OCI-LY1 (cell line): ENCODE data around the gene KDM5B.

Source experiments
- H2AFZ ChIP-seq: fragments of 200-600 bp; sonication (generic), shearing (Covaris generic); 2 replicates; pipeline ENCODE4 v1.6.0; 2014; ENCODE audit warnings: antibody characterized with exemption, mild to moderate bottlenecking, low read length
- H3F3A ChIP-seq: fragments of 200-600 bp; sonication (generic), shearing (Covaris generic); 2 replicates; pipeline ENCODE4 v1.6.0; 2014; ENCODE audit warnings: mild to moderate bottlenecking, antibody characterized with exemption, low read length, moderate library complexity; ENCODE audit not compliant: insufficient read depth
- H3K27ac ChIP-seq: fragments of 200-600 bp; sonication (generic); 2 replicates; pipeline ENCODE4 v1.5.1; 2014; ENCODE audit warnings: low read length, mixed run types, mild to moderate bottlenecking, low read depth; ENCODE audit not compliant: poor library complexity, severe bottlenecking
- H3K27me3 ChIP-seq: fragments of 200-600 bp; sonication (generic); 2 replicates; pipeline ENCODE4 v1.6.0; 2014; ENCODE audit warnings: antibody characterized with exemption, mild to moderate bottlenecking, low read length, moderate library complexity; ENCODE audit not compliant: insufficient read depth
- H3K36me3 ChIP-seq: fragments of 200-600 bp; sonication (generic); 2 replicates; pipeline ENCODE4 v1.6.1; 2014; ENCODE audit warnings: mild to moderate bottlenecking, antibody characterized with exemption, low read length, moderate library complexity, mixed read lengths; ENCODE audit not compliant: insufficient read depth
- H3K4me1 ChIP-seq: fragments of 200-600 bp; sonication (generic); 2 replicates; pipeline ENCODE4 v1.5.1; 2014; ENCODE audit warnings: mild to moderate bottlenecking, low read length, moderate library complexity; ENCODE audit not compliant: insufficient read depth, severe bottlenecking
- H3K4me2 ChIP-seq: fragments of 200-600 bp; sonication (generic), shearing (Covaris generic); 2 replicates; pipeline ENCODE4 v1.6.1; 2014; ENCODE audit warnings: low read length
- H3K4me3 ChIP-seq: fragments of 200-600 bp; sonication (generic); 2 replicates; pipeline ENCODE4 v1.5.1; 2014; ENCODE audit warnings: low read length, low read depth, mild to moderate bottlenecking, mixed read lengths; ENCODE audit not compliant: poor library complexity, severe bottlenecking
- H3K79me2 ChIP-seq: fragments of 200-600 bp; shearing (Covaris generic); 2 replicates; pipeline ENCODE4 v1.6.1; 2016; ENCODE audit warnings: mixed run types, low read length, mixed read lengths; ENCODE audit not compliant: insufficient read depth
- H3K9ac ChIP-seq: fragments of 200-600 bp; sonication (generic), shearing (Covaris generic); 2 replicates; pipeline ENCODE4 v1.6.1; 2014; ENCODE audit warnings: mild to moderate bottlenecking, low read length, mixed read lengths
- H3K9me2 ChIP-seq: fragments of 200-600 bp; sonication (generic), shearing (Covaris generic); 2 replicates; pipeline ENCODE4 v1.6.1; 2014; ENCODE audit warnings: low read depth, mild to moderate bottlenecking, low read length, mixed read lengths
- H3K9me3 ChIP-seq: fragments of 200-600 bp; shearing (Covaris generic); 2 replicates; pipeline ENCODE4 v1.6.1; 2014; ENCODE audit warnings: low read length, mixed read lengths
- H4K20me1 ChIP-seq: fragments of 200-600 bp; sonication (generic), shearing (Covaris generic); 2 replicates; pipeline ENCODE4 v1.6.0; 2016; ENCODE audit warnings: mild to moderate bottlenecking, low read length; ENCODE audit not compliant: insufficient read depth
- EZH2 ChIP-seq: fragments of 200-600 bp; sonication (generic), shearing (Covaris generic); IDR thresholded peaks from 2 replicates; pipeline ENCODE4 v1.8.0; 2017; ENCODE audit warnings: borderline replicate concordance, mixed run types, mild to moderate bottlenecking, antibody characterized with exemption, low read length, moderate library complexity, mixed read lengths
- TF ChIP-seq, protein P1 (sequence below): fragments of 200-600 bp; sonication (generic), shearing (Covaris generic); IDR thresholded peaks from 2 replicates; pipeline ENCODE4 v1.5.1; 2017; ENCODE audit warnings: mild to moderate bottlenecking, antibody characterized with exemption, low read length, moderate library complexity, mixed read lengths

KDM5B gene

DNA sequence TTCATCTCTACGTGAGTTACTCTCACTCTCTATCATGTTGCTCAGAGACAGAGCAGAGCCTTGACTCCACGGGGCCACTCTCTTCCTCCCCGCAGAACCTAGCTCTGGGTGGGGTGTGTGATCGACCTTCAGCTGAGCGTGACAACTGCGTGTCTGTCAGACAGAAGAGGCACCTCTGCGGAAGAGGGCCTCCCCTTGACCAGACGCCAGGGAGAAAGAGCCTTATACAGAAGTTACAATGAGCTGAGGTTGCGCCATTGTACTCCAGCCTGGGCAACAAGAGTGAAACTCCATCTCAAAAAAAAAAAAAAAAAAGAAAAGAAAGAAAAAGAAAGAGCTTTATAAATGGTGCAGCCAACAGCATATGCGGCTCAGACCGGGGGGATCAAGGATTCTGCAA is 120.9 kb downstream of the KDM5B start:
- no peak overlapping the region for H3K4me3 ChIP-seq
- H3K4me2 ChIP-seq, result no peak overlapping the region
- H3K27ac ChIP-seq, result no peak overlapping the region
- H3F3A ChIP-seq, result no peaks in the 10 kb centered on the region
- H3K9ac ChIP-seq, result no peak overlapping the region
- H3K9me2 ChIP-seq, result no peaks in the 10 kb centered on the region
- H3K36me3 ChIP-seq, result no peaks in the 10 kb centered on the region
- H4K20me1 ChIP-seq, result no peaks in the 10 kb centered on the region
- no peak overlapping the region for H2AFZ ChIP-seq
- no peaks in the 10 kb centered on the region for H3K79me2 ChIP-seq
- H3K27me3 ChIP-seq, result no peaks in the 10 kb centered on the region
- TF ChIP-seq, protein P1, sequence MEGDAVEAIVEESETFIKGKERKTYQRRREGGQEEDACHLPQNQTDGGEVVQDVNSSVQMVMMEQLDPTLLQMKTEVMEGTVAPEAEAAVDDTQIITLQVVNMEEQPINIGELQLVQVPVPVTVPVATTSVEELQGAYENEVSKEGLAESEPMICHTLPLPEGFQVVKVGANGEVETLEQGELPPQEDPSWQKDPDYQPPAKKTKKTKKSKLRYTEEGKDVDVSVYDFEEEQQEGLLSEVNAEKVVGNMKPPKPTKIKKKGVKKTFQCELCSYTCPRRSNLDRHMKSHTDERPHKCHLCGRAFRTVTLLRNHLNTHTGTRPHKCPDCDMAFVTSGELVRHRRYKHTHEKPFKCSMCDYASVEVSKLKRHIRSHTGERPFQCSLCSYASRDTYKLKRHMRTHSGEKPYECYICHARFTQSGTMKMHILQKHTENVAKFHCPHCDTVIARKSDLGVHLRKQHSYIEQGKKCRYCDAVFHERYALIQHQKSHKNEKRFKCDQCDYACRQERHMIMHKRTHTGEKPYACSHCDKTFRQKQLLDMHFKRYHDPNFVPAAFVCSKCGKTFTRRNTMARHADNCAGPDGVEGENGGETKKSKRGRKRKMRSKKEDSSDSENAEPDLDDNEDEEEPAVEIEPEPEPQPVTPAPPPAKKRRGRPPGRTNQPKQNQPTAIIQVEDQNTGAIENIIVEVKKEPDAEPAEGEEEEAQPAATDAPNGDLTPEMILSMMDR, result no peak
- no peak for TF ChIP-seq EZH2
- H3K9me3 ChIP-seq, result no peaks in the 10 kb centered on the region
- no peaks in the 10 kb centered on the region for H3K4me1 ChIP-seq

DNA sequence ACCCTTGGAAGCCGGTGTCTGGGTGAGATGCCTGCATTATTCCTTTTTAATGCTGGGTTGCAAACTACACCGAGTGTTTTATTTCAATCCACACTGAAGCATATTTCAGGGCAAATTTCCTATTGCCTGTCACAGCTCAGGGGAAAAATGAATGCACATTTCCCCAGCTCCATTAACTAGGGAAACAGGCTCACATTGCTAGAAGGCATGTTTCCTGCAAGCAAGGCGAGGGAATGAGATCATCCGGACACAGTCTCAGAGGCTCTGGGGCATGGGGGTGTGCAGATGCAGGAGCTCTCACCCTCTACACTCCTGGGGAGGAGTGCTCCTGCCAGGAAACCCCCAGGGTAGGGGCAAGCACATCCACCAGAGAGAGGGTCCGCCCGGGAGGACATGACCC is 122.6 kb downstream of the KDM5B start:
- no peaks in the 10 kb centered on the region for H3F3A ChIP-seq
- TF ChIP-seq EZH2, result no peak
- TF ChIP-seq, protein P1, result no peak
- H3K4me3 ChIP-seq, result no peak overlapping the region
- H3K79me2 ChIP-seq, result no peaks in the 10 kb centered on the region
- no peak overlapping the region for H3K4me2 ChIP-seq
- no peaks in the 10 kb centered on the region for H3K27me3 ChIP-seq
- H3K9ac ChIP-seq, result no peak overlapping the region
- H3K4me1 ChIP-seq, result no peaks in the 10 kb centered on the region
- no peak overlapping the region for H3K27ac ChIP-seq
- H3K9me3 ChIP-seq, result no peaks in the 10 kb centered on the region
- no peaks in the 10 kb centered on the region for H4K20me1 ChIP-seq
- H3K36me3 ChIP-seq, result no peaks in the 10 kb centered on the region
- no peak overlapping the region for H2AFZ ChIP-seq
- H3K9me2 ChIP-seq, result no peaks in the 10 kb centered on the region

DNA sequence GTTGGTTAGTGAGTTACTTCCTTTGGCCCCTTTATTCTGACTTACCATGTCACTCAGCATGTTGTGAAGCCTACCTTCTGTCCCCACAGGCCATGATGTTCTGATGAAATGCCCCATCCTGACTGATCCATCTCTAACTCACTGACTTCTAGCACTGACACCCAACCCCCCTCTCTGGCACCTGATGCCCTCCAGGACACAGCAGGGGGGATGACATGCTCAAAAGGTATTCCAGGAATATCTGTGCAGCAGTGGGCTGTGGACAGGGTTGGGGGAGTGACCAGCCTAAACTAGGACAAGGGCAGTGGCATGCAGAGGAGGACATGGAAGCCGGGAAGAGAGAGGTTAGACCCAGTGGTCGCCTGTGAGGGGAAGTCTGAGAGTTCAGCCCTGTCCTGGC is 123.5 kb downstream of the KDM5B start:
- H2AFZ ChIP-seq, result no peak overlapping the region
- H3K27me3 ChIP-seq, result no peaks in the 10 kb centered on the region
- no peaks in the 10 kb centered on the region for H3K9me3 ChIP-seq
- H3K9ac ChIP-seq, result no peak overlapping the region
- no peaks in the 10 kb centered on the region for H3K9me2 ChIP-seq
- H3K27ac ChIP-seq, result no peak overlapping the region
- no peak overlapping the region for H3K4me2 ChIP-seq
- H4K20me1 ChIP-seq, result no peaks in the 10 kb centered on the region
- H3K36me3 ChIP-seq, result no peaks in the 10 kb centered on the region
- H3K79me2 ChIP-seq, result no peaks in the 10 kb centered on the region
- no peak overlapping the region for H3K4me3 ChIP-seq
- H3K4me1 ChIP-seq, result no peaks in the 10 kb centered on the region
- TF ChIP-seq, protein P1, result no peak
- no peaks in the 10 kb centered on the region for H3F3A ChIP-seq
